ENCODE measurements around the gene PTTG1IP.

DNA sequence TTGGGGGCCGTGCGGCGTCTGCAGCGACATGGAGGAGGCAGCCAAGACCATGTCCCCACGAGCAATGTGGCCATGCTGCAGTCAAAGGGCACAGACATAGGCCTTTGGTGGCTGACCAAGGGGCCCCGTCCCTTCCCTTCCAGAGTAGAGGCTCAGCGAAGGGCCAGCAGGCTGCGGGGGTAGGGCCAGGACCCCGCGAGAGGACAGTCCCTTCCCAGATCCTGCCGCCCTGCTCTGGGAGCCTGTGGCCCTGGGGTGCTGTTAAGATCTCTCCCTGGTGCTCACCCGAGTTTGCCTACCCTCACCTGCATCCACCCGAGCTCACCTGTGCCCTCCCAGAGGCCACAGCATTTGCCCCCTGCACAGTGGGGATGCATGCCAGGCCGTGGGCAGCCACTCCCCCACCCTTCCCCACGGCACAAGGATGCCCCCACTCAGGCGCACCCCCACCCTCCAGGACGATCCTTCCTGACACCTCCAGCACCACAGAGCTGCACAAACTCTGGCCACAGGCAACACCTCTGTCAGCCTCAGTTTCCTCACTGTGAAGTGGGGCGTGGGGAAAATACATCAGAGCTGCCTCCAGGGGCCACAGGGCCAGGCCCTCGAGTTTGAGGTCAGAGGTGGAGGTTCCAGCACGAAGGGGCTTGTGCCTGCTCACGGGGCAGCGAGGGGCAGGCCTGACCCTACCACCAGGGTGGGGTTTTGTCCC lies 31.7 kb upstream of the PTTG1IP start:
- no peak for TF ChIP-seq CTCF (IDR thresholded peaks at IDR 0.05; ENCODE audit: low read depth, low read length, poor library complexity, severe bottlenecking)
- TF ChIP-seq EZH2phosphoT487 (IDR thresholded peaks at IDR 0.05; ENCODE audit: borderline replicate concordance, low read length): no peak
